H1 (cell line): ENCODE data around the gene MYLIP. TPM values are rescaled to one million over a fixed set of nuclear protein-coding genes. Genes with fewer than 3 reads are reported as not detected.

ENCODE experiments used
- CTCF ChIA-PET: fragments of 300-600 bp; sonication (Branson Sonifier 250); formaldehyde crosslinking; loops from one replicate; lab custom pipeline; 2021; ENCODE audit not compliant: partially characterized antibody; lab: Charles Lee
- POLR2A ChIA-PET: fragments of 300-600 bp; sonication (Branson Sonifier 250); formaldehyde crosslinking; loops from one replicate; lab custom pipeline; 2021; ENCODE audit warnings: inconsistent platforms; ENCODE audit not compliant: partially characterized antibody; lab: Charles Lee
- DNase-seq, 2 experiments: peaks; one replicate each; pipeline versions ENCODE4 v3.0.0 to v3.0.0-alpha.2; 2010 to 2022; ENCODE audit warnings: low spot score in 2 of 2, low read depth in 1 of 2, mixed read lengths in 1 of 2
- FAIRE-seq: peaks from 2 replicates; lab custom pipeline; 2011; peaks lifted over from hg19 to GRCh38; lab: Jason Lieb, UNC
- H2AFZ ChIP-seq: 2 replicates; pipeline ENCODE4 v1.8.1; 2012; ENCODE audit warnings: low read length, inconsistent platforms
- H2AK5ac ChIP-seq: 2 replicates; pipeline ENCODE4 v1.6.1; 2013; ENCODE audit warnings: low read depth, low read length
- H2BK120ac ChIP-seq: replicated peaks from 2 replicates; pipeline ENCODE3; 2013; ENCODE audit warnings: low read depth, low read length, inconsistent platforms
- H2BK12ac ChIP-seq: 2 replicates; pipeline ENCODE4 v1.6.1; 2013; ENCODE audit warnings: low read depth, low read length
- H2BK15ac ChIP-seq: 2 replicates; pipeline ENCODE4 v1.6.1; 2013; ENCODE audit warnings: low read length
- H2BK20ac ChIP-seq: 2 replicates; pipeline ENCODE4 v1.6.1; 2013; ENCODE audit warnings: low read length
- H2BK5ac ChIP-seq: 2 replicates; pipeline ENCODE4 v1.6.1; 2013; ENCODE audit warnings: low read depth, low read length
- H3K14ac ChIP-seq: 2 replicates; pipeline ENCODE4 v1.6.1; 2013; ENCODE audit warnings: inconsistent platforms; ENCODE audit not compliant: insufficient read length
- H3K18ac ChIP-seq: 2 replicates; pipeline ENCODE4 v1.6.1; 2013; ENCODE audit warnings: low read length; ENCODE audit errors: extremely low read depth
- H3K23ac ChIP-seq: 2 replicates; pipeline ENCODE4 v1.6.1; 2013; ENCODE audit warnings: inconsistent platforms; ENCODE audit not compliant: insufficient read length
- H3K23me2 ChIP-seq: 2 replicates; pipeline ENCODE4 v1.6.1; 2013; ENCODE audit warnings: low read depth, low read length
- H3K27ac ChIP-seq: 2 replicates; pipeline ENCODE4 v1.6.1; 2011; ENCODE audit warnings: low read depth, low read length, inconsistent platforms
- H3K27me3 ChIP-seq, 4 experiments: replicated peaks in 1 of 4; 1 replicate in 1 of 4; 2 replicates in 3 of 4; pipeline versions ENCODE4 v1.6.1 to v1.8.1; 2011 to 2013; ENCODE audit warnings: low read length in 3 of 4, mild to moderate bottlenecking in 3 of 4, inconsistent platforms in 2 of 4, mixed read lengths in 2 of 4, moderate library complexity in 1 of 4; ENCODE audit not compliant: control insufficient read depth in 3 of 4, insufficient read depth in 3 of 4; ENCODE audit errors: extremely low read depth in 1 of 4
- H3K36me3 ChIP-seq, 4 experiments: 2 replicates each; pipeline versions ENCODE4 v1.6.1 to v1.8.1; 2011 to 2013; ENCODE audit warnings: mild to moderate bottlenecking in 4 of 4, low read length in 3 of 4, moderate library complexity in 2 of 4, control low read depth in 1 of 4, inconsistent platforms in 1 of 4; ENCODE audit not compliant: insufficient read depth in 4 of 4, control insufficient read depth in 2 of 4
- H3K4ac ChIP-seq: replicated peaks from 2 replicates; pipeline ENCODE3; 2013; ENCODE audit warnings: low read length, low read depth, mixed read lengths, inconsistent platforms; ENCODE audit not compliant: insufficient read length
- H3K4me1 ChIP-seq, 4 experiments: replicated peaks in 1 of 4; 1 replicate in 1 of 4; 2 replicates in 3 of 4; pipeline versions ENCODE4 v1.6.1 to v1.8.1; 2011 to 2013; ENCODE audit warnings: low read length in 3 of 4, inconsistent platforms in 2 of 4, mixed read lengths in 1 of 4; ENCODE audit not compliant: insufficient read depth in 4 of 4, control insufficient read depth in 3 of 4
- H3K4me2 ChIP-seq, 2 experiments: 2 replicates each; pipeline versions ENCODE4 v1.6.1 to v1.8.1; 2011 to 2013; ENCODE audit warnings: low read depth in 2 of 2, low read length in 2 of 2, control low read depth in 1 of 2, inconsistent platforms in 1 of 2, mild to moderate bottlenecking in 1 of 2; ENCODE audit not compliant: insufficient read depth in 1 of 2
- H3K4me3 ChIP-seq, 4 experiments: fragments of 200-600, 300-600 bp in 1 of 4; sonication (generic), shearing (Covaris generic), sonication (Bioruptor Twin) in 1 of 4; 2 replicates each; pipeline versions ENCODE4 v1.5.1 to v1.8.1; 2011 to 2016; ENCODE audit warnings: low read length in 4 of 4, low read depth in 3 of 4, control low read depth in 2 of 4, inconsistent platforms in 2 of 4, mild to moderate bottlenecking in 2 of 4, mixed read lengths in 1 of 4, moderate library complexity in 1 of 4; ENCODE audit not compliant: insufficient read depth in 2 of 4; ENCODE audit errors: extremely low read depth in 1 of 4
- H3K56ac ChIP-seq: replicated peaks from 2 replicates; pipeline ENCODE3; 2013; ENCODE audit warnings: low read depth, mild to moderate bottlenecking, mixed read lengths, low read length, inconsistent platforms; ENCODE audit not compliant: insufficient read length
- H3K79me1 ChIP-seq: 2 replicates; pipeline ENCODE4 v1.6.1; 2013; ENCODE audit warnings: low read depth, low read length, control low read depth
- H3K79me2 ChIP-seq, 2 experiments: 2 replicates each; pipeline versions ENCODE4 v1.6.1 to v1.8.1; 2012 to 2013; ENCODE audit warnings: low read length in 2 of 2, mild to moderate bottlenecking in 2 of 2, inconsistent platforms in 1 of 2; ENCODE audit not compliant: insufficient read depth in 2 of 2, control insufficient read depth in 1 of 2
- H3K9ac ChIP-seq, 4 experiments: replicated peaks in 1 of 4; 1 replicate in 1 of 4; 2 replicates in 3 of 4; pipeline versions ENCODE4 v1.6.1 to v1.8.1; 2011 to 2013; ENCODE audit warnings: low read depth in 3 of 4, low read length in 3 of 4, control low read depth in 2 of 4, mild to moderate bottlenecking in 2 of 4, moderate library complexity in 2 of 4, inconsistent platforms in 1 of 4; ENCODE audit errors: extremely low read depth in 1 of 4
- H3K9me3 ChIP-seq, 2 experiments: 2 replicates each; pipeline versions ENCODE4 v1.6.1 to v1.8.1; 2012 to 2013; ENCODE audit warnings: mild to moderate bottlenecking in 2 of 2, moderate library complexity in 2 of 2, control low read depth in 1 of 2, inconsistent platforms in 1 of 2, low read depth in 1 of 2, low read length in 1 of 2, mixed read lengths in 1 of 2; ENCODE audit not compliant: insufficient read depth in 2 of 2
- H4K20me1 ChIP-seq, 2 experiments: replicated peaks in 1 of 2; 2 replicates each; pipeline versions ENCODE3 to v1.8.1; 2011 to 2013; ENCODE audit warnings: inconsistent platforms in 2 of 2, low read length in 2 of 2, mild to moderate bottlenecking in 1 of 2; ENCODE audit not compliant: insufficient read depth in 2 of 2, control insufficient read depth in 1 of 2
- H4K5ac ChIP-seq: 2 replicates; pipeline ENCODE4 v1.6.1; 2013; ENCODE audit warnings: low read length, low read depth, mixed read lengths, inconsistent platforms; ENCODE audit not compliant: insufficient read length
- H4K8ac ChIP-seq: 2 replicates; pipeline ENCODE4 v1.8.0; 2013; ENCODE audit warnings: mild to moderate bottlenecking, moderate library complexity, low read length, inconsistent platforms; ENCODE audit not compliant: insufficient read depth; ENCODE audit errors: extremely low read depth
- H4K91ac ChIP-seq: replicated peaks from 2 replicates; pipeline ENCODE3; 2013; ENCODE audit warnings: low read length, mixed read lengths, inconsistent platforms; ENCODE audit not compliant: insufficient read length
- CEBPB ChIP-seq: IDR thresholded peaks from 2 replicates; pipeline ENCODE4 v1.6.1; 2012; ENCODE audit warnings: low read depth, low read length
- GABPA ChIP-seq: IDR thresholded peaks from 2 replicates; pipeline ENCODE4 v1.6.1; 2011; ENCODE audit warnings: mild to moderate bottlenecking, low read length, moderate library complexity, borderline replicate concordance; ENCODE audit not compliant: insufficient read depth
- KDM4A ChIP-seq: IDR thresholded peaks from one replicate; pipeline ENCODE4 v1.7.1; 2012; ENCODE audit warnings: low read depth, mild to moderate bottlenecking, moderate library complexity, low read length, inconsistent platforms; ENCODE audit not compliant: severe bottlenecking
- RAD21 ChIP-seq, 2 experiments: IDR thresholded peaks in 1 of 2; conservative IDR thresholded peaks in 1 of 2; 2 replicates each; pipeline ENCODE4 v1.6.1; 2011; ENCODE audit warnings: low read depth in 2 of 2, low read length in 2 of 2, improper control_type of control experiment in 1 of 2, inconsistent platforms in 1 of 2, mild to moderate bottlenecking in 1 of 2, moderate library complexity in 1 of 2
- RFX5 ChIP-seq: IDR thresholded peaks from 2 replicates; pipeline ENCODE4 v1.6.1; 2011; ENCODE audit warnings: low read depth, low read length, improper control_type of control experiment, borderline replicate concordance
- SAP30 ChIP-seq: fragments of 300-600 bp; sonication (generic); IDR thresholded peaks from 2 replicates; pipeline ENCODE4 v1.7.1; 2012; ENCODE audit warnings: low read length, moderate library complexity, mild to moderate bottlenecking, inconsistent platforms; ENCODE audit not compliant: insufficient read depth, insufficient replicate concordance
- SRF ChIP-seq: IDR thresholded peaks from 2 replicates; pipeline ENCODE4 v1.6.1; 2011; ENCODE audit warnings: mild to moderate bottlenecking, low read depth, low read length, moderate library complexity
- WGBS, 2 experiments: shearing (Covaris generic) in 1 of 2; methylation state at CpG; one replicate each; pipeline versions ENCODE4 v1.1.6 to v1.1.7; 2013 to 2015; ENCODE audit warnings: low lambda C conversion rate in 2 of 2, mixed read lengths in 2 of 2, inconsistent platforms in 1 of 2, low coverage in 1 of 2, missing lambda C conversion rate in 1 of 2; ENCODE audit not compliant: insufficient replicate concordance in 2 of 2, insufficient coverage in 1 of 2, insufficient read length in 1 of 2; ENCODE audit errors: extremely low coverage in 1 of 2, missing lambda C conversion rate in 1 of 2; 5-methylcytosine and 5-hydroxymethylcytosine counted together
- polyA plus RNA-seq, 7 experiments: library from polyadenylated mRNA; depleted of rRNA in 3 of 7; stranded (reverse) in 5 of 7; unstranded in 2 of 7; fragments of >200 nt in 5 of 7; fragments of 200-250 nt in 2 of 7; gene quantifications; 1 replicate in 5 of 7; 2 replicates in 1 of 7; 4 replicates in 1 of 7; pipeline versions ENCODE4 v1.2.1 to v1.2.3, GENCODE V29; 2011 to 2013; ENCODE audit warnings: missing spikeins in 2 of 7, mixed read lengths in 2 of 7
- total RNA-seq: library from RNA; stranded (reverse); fragmentation: NEBNext Ultra II Directional; extraction: Animal tissue kit (Norgen Biotek cat#: 25700); gene quantifications from 2 replicates; pipeline ENCODE4 v1.2.1, GENCODE V29; 2021
- TF ChIP-seq, protein P1 (sequence below), 3 experiments: IDR thresholded peaks; 1 replicate in 2 of 3; 2 replicates in 1 of 3; pipeline versions ENCODE4 v1.5.1 to v1.6.1; 2011; ENCODE audit warnings: low read length in 3 of 3, mild to moderate bottlenecking in 3 of 3, inconsistent platforms in 2 of 3, low read depth in 1 of 3, moderate library complexity in 1 of 3; ENCODE audit not compliant: insufficient read depth in 1 of 3; ENCODE audit errors: control extremely low read depth in 1 of 3

The MYLIP gene
- total and polyA plus RNA-seq, 2 of the 8 experiments (the other 6 are each of a cell fraction or from before 2014, with no cell fraction given) = 21.1 to 26.9 TPM

DNA sequence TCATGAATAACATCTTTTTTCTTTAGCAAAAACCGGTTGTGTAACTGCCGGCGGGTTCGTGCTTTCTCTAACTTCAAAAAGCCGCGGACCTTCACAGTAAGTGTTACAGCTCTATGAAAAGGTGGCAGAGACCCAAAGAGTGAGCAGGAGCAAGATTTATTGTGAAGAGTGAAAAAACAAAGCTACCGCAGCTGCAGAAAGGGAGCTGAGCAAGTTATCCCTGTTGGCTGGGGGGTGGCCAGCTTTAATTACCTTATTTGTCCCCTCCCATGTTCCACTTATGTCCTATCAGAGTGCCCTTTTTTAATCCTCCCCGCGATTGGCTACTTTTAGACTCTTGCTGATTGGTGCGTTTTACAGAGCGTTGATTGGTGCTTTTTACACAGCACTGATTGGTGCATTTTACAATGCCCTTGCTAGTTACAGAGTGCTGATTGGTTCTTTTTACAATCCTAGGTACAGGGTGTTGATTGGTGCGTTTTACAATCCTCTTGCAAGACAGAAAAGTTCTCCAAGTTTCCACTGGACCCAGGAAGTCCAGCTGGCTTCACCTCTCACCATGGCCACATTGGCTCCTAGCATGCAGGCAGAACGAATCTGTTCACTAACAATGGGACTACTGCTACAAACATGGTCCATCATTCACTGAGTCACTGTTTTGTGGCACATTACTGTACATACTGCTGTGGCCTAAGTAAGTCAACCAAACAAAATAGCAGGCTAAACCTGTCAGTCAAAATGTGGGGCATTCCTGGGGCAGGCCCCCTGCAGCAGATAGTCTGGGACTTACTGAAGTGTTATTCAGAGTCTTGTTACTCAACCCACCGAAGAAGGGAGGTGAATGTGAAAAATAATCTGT lies 52.8 kb downstream of the MYLIP start:
- H2BK12ac ChIP-seq = no peak overlapping the region; the same call in 1 of the 2 replicates
- H3K27ac ChIP-seq = no peak overlapping the region
- H3K9me3 ChIP-seq = no peaks in the 10 kb centered on the region; a peak in 1 of 4 replicates
- H3K27me3 ChIP-seq = no peaks in the 10 kb centered on the region
- H4K8ac ChIP-seq = no peak overlapping the region
- no peak overlapping the region for H3K14ac ChIP-seq
- H3K23me2 ChIP-seq = no peaks in the 10 kb centered on the region
- H4K91ac ChIP-seq = no peak overlapping the region
- H3K4ac ChIP-seq = no peak overlapping the region
- H4K20me1 ChIP-seq = no peaks in the 10 kb centered on the region
- H3K79me2 ChIP-seq = no peaks in the 10 kb centered on the region
- H2BK20ac ChIP-seq = peak overlapping the region; percentile 55; the same call in 1 of the 2 replicates
- no peak overlapping the region for H2BK15ac ChIP-seq
- CTCF ChIA-PET = interaction anchor here (0.6 to 4.0 kb wide), 16 partner anchors 10 to 514 kb away, joined by 3 to 34 read pairs (median 4); no protein-coding TSS in a partner anchor
- H2BK120ac ChIP-seq = no peak overlapping the region
- H2AK5ac ChIP-seq = no peak overlapping the region
- no peak overlapping the region for H3K18ac ChIP-seq
- H3K79me1 ChIP-seq = no peaks in the 10 kb centered on the region
- no peaks in the 10 kb centered on the region for H3K36me3 ChIP-seq
- peaks cover 0 to 5% (median 0%) of the 10 kb centered on the region in 4 experiments; a peak in 2 of 7 replicates for H3K4me1 ChIP-seq
- POLR2A ChIA-PET = no interaction called here
- no peak overlapping the region for H3K23ac ChIP-seq
- no peak overlapping the region for H4K5ac ChIP-seq
- DNase-seq = no peak
- no peak overlapping the region for H3K4me3 ChIP-seq
- H2AFZ ChIP-seq = no peak overlapping the region; the same call in 1 of the 2 replicates
- 94% methylated on average over 14 of the region's 14 CpGs; no CpG with 5 or more reads in 1 of the 2 experiments for WGBS, 2 experiments
- H3K4me2 ChIP-seq = no peak overlapping the region
- FAIRE-seq = no peak
- H3K9ac ChIP-seq = no peak overlapping the region
- no peak overlapping the region for H2BK5ac ChIP-seq
- no peak overlapping the region for H3K56ac ChIP-seq
- TF ChIP-seq SRF (no peak), KDM4A (no peak), SAP30 (no peak), RFX5 (no peak), CEBPB (no peak), GABPA (no peak), RAD21 (IDR thresholded peaks at IDR 0.05 in 1 of 2, conservative IDR thresholded peaks at IDR 0.05 in 1 of 2; ENCODE audit: low read depth in 2 of 2, low read length in 2 of 2) (no peak)
- TF ChIP-seq, protein P1, sequence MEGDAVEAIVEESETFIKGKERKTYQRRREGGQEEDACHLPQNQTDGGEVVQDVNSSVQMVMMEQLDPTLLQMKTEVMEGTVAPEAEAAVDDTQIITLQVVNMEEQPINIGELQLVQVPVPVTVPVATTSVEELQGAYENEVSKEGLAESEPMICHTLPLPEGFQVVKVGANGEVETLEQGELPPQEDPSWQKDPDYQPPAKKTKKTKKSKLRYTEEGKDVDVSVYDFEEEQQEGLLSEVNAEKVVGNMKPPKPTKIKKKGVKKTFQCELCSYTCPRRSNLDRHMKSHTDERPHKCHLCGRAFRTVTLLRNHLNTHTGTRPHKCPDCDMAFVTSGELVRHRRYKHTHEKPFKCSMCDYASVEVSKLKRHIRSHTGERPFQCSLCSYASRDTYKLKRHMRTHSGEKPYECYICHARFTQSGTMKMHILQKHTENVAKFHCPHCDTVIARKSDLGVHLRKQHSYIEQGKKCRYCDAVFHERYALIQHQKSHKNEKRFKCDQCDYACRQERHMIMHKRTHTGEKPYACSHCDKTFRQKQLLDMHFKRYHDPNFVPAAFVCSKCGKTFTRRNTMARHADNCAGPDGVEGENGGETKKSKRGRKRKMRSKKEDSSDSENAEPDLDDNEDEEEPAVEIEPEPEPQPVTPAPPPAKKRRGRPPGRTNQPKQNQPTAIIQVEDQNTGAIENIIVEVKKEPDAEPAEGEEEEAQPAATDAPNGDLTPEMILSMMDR (IDR thresholded peaks at IDR 0.05; ENCODE audit: control extremely low read depth in 1 of 3, insufficient read depth in 1 of 3, low read depth in 1 of 3, low read length in 3 of 3) = no peak
